Measurements from ENCODE around the gene UPP1. TPM values are rescaled to one million over a fixed set of nuclear protein-coding genes. Genes with fewer than 3 reads are reported as not detected.

Gene UPP1
- total and polyA plus RNA-seq, 2 of the 13 experiments (the other 11 are each of a cell fraction or from before 2014, with no cell fraction given): 5.7 to 9.8 TPM

DNA sequence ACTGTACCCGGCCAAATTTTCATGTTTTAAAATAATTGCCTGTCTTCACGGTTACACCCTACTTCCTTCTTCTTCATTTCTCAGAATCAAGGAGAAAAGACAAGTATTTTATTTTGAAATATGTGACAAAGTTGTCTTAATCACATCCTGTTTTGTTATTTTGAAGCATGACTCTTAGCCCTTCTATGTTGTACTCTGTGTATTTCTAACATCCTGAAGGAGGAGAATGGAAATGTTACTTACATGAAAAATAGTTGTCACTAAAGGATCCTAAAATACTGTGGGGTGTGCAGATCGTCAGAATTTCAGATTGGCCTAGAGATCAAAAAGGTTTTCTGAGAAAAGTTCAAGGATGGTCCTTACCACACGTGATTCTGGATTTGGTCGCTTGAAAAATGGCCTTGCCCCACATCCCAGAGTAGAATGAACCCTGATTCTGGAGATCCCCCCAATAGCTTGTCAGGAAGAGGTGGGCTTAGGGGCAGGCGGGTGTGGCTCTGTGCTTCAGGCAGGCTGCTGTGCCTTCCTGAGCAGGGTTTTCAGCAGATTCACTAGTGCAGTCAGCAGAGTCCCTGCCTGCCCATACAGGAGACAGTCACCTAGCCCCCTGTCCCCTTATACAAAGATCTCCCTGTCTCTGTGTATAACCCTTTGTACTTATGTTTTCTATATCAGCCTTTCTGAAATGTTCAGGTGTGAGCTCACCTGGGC, 8.6 kb downstream of the UPP1 start:
- no peaks in the 10 kb centered on the region for H3K27me3 ChIP-seq (ENCODE audit: control insufficient read depth in 1 of 2, insufficient read depth in 2 of 2, low read length in 2 of 2)
- POLR2A ChIA-PET: no interaction called here
- BruUV-seq (replicated peaks): no TSS peak
- FAIRE-seq: no peak
- H3K9ac ChIP-seq (ENCODE audit: insufficient read depth, low read depth, low read length): no peak overlapping the region
- H3K4me2 ChIP-seq (ENCODE audit: low read depth, low read length): no peak overlapping the region
- intact Hi-C loops (cut with micrococcal nuclease; ENCODE audit: unreplicated experiment): no loop called here
- H3K4me3 ChIP-seq (replicated peaks in 1 of 3; ENCODE audit: insufficient read depth in 1 of 3, low read depth in 2 of 3, low read length in 3 of 3): no peak overlapping the region
- 0 out of 2 replicates have a peak, but pooled peaks cover 10% of the 10 kb centered on the region for H3K4me1 ChIP-seq (ENCODE audit: insufficient read depth, low read length)
- H3K9me3 ChIP-seq (ENCODE audit: low read length): no peaks in the 10 kb centered on the region
- ATAC-seq: no peak
- H2AFZ ChIP-seq (ENCODE audit: low read length): no peak overlapping the region
- in situ Hi-C loops (cut with HindIII; ENCODE audit: extremely low pct_ligation_motif_present, low pct_unique_long_range_greater_than_20kb): no loop called here
- peaks cover 7 to 14% of the 10 kb centered on the region in 2 experiments; a peak in 4 of 5 replicates for H3K36me3 ChIP-seq (replicated peaks in 1 of 2; ENCODE audit: control insufficient read depth in 1 of 2, insufficient read depth in 2 of 2, low read length in 2 of 2)
- no peaks in the 10 kb centered on the region for H3K79me2 ChIP-seq (ENCODE audit: insufficient read depth, low read length)
- TF ChIP-seq IRX3 (CRISPR knock-in tag; IDR thresholded peaks at IDR 0.05; ENCODE audit: borderline replicate concordance, low read depth) (no peak), ARNT (IDR thresholded peaks at IDR 0.05) (no peak), ATRX (CRISPR knock-in tag; IDR thresholded peaks at IDR 0.05; ENCODE audit: borderline replicate concordance) (no peak), ATM (IDR thresholded peaks at IDR 0.05; ENCODE audit: borderline replicate concordance) (no peak), ZNF24 (IDR thresholded peaks at IDR 0.05) (no peak), GTF2F1 (IDR thresholded peaks at IDR 0.05; ENCODE audit: low read length) (no peak), HNF4A (CRISPR knock-in tag; IDR thresholded peaks at IDR 0.05) (no peak)
- TF ChIP-seq, protein P1, sequence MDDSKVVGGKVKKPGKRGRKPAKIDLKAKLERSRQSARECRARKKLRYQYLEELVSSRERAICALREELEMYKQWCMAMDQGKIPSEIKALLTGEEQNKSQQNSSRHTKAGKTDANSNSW (CRISPR knock-in tag; IDR thresholded peaks at IDR 0.05; ENCODE audit: borderline replicate concordance): no peak
- TF ChIP-seq, protein P2, sequence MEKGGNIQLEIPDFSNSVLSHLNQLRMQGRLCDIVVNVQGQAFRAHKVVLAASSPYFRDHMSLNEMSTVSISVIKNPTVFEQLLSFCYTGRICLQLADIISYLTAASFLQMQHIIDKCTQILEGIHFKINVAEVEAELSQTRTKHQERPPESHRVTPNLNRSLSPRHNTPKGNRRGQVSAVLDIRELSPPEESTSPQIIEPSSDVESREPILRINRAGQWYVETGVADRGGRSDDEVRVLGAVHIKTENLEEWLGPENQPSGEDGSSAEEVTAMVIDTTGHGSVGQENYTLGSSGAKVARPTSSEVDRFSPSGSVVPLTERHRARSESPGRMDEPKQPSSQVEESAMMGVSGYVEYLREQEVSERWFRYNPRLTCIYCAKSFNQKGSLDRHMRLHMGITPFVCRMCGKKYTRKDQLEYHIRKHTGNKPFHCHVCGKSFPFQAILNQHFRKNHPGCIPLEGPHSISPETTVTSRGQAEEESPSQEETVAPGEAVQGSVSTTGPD (CRISPR knock-in tag; IDR thresholded peaks at IDR 0.05): no peak
- TF ChIP-seq, protein P3, sequence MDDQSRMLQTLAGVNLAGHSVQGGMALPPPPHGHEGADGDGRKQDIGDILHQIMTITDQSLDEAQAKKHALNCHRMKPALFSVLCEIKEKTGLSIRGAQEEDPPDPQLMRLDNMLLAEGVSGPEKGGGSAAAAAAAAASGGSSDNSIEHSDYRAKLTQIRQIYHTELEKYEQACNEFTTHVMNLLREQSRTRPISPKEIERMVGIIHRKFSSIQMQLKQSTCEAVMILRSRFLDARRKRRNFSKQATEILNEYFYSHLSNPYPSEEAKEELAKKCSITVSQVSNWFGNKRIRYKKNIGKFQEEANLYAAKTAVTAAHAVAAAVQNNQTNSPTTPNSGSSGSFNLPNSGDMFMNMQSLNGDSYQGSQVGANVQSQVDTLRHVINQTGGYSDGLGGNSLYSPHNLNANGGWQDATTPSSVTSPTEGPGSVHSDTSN (CRISPR knock-in tag; IDR thresholded peaks at IDR 0.05; ENCODE audit: borderline replicate concordance): no peak
- TF ChIP-seq, protein P4, sequence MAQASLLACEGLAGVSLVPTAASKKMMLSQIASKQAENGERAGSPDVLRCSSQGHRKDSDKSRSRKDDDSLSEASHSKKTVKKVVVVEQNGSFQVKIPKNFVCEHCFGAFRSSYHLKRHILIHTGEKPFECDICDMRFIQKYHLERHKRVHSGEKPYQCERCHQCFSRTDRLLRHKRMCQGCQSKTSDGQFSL (CRISPR knock-in tag; IDR thresholded peaks at IDR 0.05): no peak
- TF ChIP-seq, protein P5, sequence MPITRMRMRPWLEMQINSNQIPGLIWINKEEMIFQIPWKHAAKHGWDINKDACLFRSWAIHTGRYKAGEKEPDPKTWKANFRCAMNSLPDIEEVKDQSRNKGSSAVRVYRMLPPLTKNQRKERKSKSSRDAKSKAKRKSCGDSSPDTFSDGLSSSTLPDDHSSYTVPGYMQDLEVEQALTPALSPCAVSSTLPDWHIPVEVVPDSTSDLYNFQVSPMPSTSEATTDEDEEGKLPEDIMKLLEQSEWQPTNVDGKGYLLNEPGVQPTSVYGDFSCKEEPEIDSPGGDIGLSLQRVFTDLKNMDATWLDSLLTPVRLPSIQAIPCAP (CRISPR knock-in tag; IDR thresholded peaks at IDR 0.05; ENCODE audit: low read depth): no peak
- TF ChIP-seq, protein P6, sequence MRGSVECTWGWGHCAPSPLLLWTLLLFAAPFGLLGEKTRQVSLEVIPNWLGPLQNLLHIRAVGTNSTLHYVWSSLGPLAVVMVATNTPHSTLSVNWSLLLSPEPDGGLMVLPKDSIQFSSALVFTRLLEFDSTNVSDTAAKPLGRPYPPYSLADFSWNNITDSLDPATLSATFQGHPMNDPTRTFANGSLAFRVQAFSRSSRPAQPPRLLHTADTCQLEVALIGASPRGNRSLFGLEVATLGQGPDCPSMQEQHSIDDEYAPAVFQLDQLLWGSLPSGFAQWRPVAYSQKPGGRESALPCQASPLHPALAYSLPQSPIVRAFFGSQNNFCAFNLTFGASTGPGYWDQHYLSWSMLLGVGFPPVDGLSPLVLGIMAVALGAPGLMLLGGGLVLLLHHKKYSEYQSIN (CRISPR knock-in tag; IDR thresholded peaks at IDR 0.05; ENCODE audit: borderline replicate concordance): no peak
- TF ChIP-seq, protein P7, sequence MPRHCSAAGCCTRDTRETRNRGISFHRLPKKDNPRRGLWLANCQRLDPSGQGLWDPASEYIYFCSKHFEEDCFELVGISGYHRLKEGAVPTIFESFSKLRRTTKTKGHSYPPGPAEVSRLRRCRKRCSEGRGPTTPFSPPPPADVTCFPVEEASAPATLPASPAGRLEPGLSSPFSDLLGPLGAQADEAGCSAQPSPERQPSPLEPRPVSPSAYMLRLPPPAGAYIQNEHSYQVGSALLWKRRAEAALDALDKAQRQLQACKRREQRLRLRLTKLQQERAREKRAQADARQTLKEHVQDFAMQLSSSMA (CRISPR knock-in tag; IDR thresholded peaks at IDR 0.05): no peak
- H3K27ac ChIP-seq (ENCODE audit: extremely low read length, insufficient read depth, low read length): no peak overlapping the region
- CTCF ChIA-PET (ENCODE audit: low intra/inter-chr PET ratio, low total read pairs): no interaction called here
- no peaks in the 10 kb centered on the region for H4K20me1 ChIP-seq (ENCODE audit: insufficient read depth, low read length)
- 89% methylated on average over 5 of the region's 6 CpGs for WGBS (ENCODE audit: low lambda C conversion rate)
- no peak for DNase-seq (ENCODE audit: low spot score)

Measured in HepG2 (cell line).